GM13977 (cell line): ENCODE results near the gene MYBPC1.
"Not testable (repeated sequence)": the region's sequence is repeated elsewhere in the genome, so short reads cannot be mapped to it uniquely, and the experiment has no call there.

Experiments used
- DNase-seq: peaks from one replicate; pipeline ENCODE4 v3.0.0; 2012; ENCODE audit warnings: low spot score
- in situ Hi-C: fragments of 300-500 bp; cut with MboI; formaldehyde crosslinking; loops from one replicate; pipeline ENCODE4 v1.12.0; 2022; ENCODE audit warnings: low sequenced_read_pairs, low pct_unique_long_range_greater_than_20kb, mixed read lengths, inconsistent platforms; ENCODE audit not compliant: unreplicated experiment
- TF ChIP-seq, protein P1 (sequence below): IDR thresholded peaks from 2 replicates; pipeline ENCODE4 v1.5.1; 2012; ENCODE audit warnings: mild to moderate bottlenecking, control low read depth; ENCODE audit not compliant: insufficient read depth; ENCODE audit errors: extremely low read depth, missing control alignments

Gene MYBPC1

DNA sequence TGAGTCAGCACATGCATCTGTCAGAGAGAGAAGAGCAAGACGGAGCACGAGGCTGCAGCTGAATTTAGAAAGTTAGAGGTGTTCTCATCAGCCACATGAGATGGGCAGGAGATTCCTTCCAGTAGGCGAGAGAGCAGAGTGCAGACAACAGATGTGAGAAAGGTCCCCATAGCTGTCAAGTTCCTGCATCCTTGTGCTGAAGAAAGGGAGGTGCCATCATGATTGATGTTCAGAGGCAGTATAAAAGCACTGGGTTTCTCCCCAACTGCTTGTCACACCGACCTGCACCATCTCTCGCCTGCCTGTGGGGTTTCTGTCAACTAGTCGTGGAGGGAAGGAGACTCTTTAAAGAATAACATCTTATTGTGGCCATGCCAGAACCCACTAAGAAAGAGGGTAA lies at the start of gene MYBPC1:
TSS of gene MYBPC1 (plus strand) at position 272 of the 400 bp plus-strand sequence. CDS start at position 372, 100 bp downstream.
- TF ChIP-seq, protein P1, sequence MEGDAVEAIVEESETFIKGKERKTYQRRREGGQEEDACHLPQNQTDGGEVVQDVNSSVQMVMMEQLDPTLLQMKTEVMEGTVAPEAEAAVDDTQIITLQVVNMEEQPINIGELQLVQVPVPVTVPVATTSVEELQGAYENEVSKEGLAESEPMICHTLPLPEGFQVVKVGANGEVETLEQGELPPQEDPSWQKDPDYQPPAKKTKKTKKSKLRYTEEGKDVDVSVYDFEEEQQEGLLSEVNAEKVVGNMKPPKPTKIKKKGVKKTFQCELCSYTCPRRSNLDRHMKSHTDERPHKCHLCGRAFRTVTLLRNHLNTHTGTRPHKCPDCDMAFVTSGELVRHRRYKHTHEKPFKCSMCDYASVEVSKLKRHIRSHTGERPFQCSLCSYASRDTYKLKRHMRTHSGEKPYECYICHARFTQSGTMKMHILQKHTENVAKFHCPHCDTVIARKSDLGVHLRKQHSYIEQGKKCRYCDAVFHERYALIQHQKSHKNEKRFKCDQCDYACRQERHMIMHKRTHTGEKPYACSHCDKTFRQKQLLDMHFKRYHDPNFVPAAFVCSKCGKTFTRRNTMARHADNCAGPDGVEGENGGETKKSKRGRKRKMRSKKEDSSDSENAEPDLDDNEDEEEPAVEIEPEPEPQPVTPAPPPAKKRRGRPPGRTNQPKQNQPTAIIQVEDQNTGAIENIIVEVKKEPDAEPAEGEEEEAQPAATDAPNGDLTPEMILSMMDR, result no peak
- in situ Hi-C loops, result no loop called here
- DNase-seq, result no peak

DNA sequence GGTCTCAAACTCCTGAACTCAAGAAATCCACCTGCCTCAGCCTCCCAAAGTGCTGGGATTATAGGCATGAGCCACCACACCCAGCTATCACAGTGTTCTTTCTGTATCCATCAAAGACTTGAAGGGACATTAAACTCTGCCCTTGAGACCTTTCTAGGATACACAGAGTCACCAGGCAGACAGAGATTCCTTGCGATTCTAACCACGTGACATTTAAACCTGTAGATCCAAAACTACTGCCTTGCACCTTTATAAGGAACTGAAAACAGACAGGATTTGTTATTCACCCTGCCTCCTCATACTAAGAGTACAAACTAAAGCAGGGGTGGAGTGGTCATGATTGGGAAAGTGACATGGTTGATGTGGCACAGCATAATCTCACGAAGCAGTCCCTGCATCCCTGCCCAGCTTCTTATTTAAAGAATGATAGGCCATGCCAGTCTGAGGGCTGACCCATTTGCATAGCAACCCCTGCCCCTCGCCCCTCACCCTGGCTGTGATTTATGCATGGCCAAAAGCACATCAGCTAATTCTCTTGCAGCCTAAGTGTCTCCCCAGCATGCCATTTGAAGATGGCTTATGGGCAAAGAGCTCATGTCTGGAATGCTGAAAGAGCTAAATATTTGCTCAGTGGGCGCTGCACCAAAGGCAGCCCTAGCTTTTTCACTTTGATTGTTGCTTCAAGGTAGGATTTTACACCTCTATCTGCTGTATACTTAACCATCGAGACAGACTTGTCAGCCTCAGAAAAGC lies 43.2 kb upstream of the MYBPC1 start:
- no peak for DNase-seq
- TF ChIP-seq, protein P1, result no peak
- in situ Hi-C loops, result no loop called here

GRCh38 chr12:101552277-101552676 lies 42.5 kb upstream of the MYBPC1 start:
- TF ChIP-seq, protein P1, result no peak
- in situ Hi-C loops, result no loop called here
- DNase-seq, result no peak

DNA sequence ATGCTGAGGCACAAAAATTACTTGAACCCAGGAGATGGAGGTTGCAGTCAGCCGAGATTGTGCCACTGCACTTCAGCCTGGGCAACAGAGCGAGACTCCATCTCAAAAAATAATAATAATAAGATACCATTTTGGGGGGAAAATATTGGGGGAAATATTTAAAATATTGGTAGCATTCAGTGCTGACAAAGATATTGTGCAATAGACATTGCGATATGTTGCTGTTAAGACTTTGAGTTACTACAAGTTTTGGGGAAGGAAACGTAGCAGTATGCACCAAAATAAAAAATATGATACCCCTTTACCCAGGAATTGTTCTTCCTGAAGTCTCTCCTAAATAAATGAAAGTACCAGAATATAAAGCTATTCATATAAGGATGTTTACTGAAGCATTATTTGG lies 37.7 kb upstream of the MYBPC1 start:
- DNase-seq, result no peak

DNA sequence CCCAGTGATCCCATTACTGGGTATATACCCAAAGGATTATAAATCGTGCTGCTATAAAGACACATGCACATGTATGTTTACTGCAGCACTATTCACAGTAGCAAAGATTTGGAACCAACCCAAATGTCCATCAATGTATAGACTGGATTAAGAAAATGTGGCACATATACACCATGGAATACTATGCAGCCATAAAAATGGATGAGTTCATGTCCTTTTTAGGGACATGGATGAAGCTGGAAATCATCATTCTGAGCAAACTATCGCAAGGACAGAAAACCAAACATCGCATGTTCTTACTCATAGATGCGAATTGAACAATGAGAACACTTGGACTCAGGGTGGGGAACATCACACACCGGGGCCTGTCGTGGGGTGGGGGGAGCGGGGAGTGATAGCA lies 36.0 kb upstream of the MYBPC1 start:
- in situ Hi-C loops, DNase-seq: not testable (repeated sequence)

More for the DNA sequence above, 37.7 kb upstream of the MYBPC1 start:
- in situ Hi-C loops, result no loop called here
- TF ChIP-seq, protein P1, result no peak

DNA sequence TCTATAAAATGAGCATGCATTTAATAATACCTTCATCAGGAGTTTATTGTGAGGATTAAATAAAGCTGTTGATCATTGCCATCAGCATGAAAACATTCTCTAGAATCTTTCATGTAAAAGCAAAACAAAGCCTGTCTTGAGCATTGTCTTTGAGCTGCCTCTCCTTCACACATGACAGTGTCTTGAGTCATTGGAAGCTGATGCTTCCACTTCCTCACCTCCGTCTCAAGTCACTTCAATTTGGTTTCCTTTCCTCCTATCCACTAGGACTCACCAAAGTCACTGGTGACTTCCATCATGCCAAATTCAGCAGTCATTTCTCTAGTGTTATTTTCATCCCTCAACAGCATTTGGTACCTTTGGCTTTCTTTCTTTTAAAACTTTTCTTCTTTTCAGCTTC lies 31.6 kb upstream of the MYBPC1 start:
- in situ Hi-C loops, result no loop called here
- DNase-seq, result no peak
- TF ChIP-seq, protein P1, result no peak

DNA sequence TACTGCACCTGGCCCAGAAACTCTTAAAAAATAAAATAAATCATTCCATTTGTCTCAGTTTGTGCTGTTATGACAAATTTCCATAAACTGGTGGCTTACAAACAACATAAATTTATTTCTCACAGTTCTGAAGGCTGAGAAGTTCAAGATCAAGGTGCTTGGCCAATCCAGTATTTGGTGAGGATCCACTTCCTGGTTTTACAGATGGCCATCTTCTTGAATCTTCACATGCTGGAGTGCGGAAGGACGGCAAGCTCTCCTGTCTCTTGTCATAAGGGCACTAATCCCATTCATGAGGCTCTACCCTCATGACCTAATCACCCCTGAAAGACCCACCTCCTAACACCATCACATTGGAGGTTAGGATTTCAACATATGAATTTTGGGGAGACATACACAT lies 29.9 kb upstream of the MYBPC1 start:
- TF ChIP-seq, protein P1, result no peak
- in situ Hi-C loops, result no loop called here
- no peak for DNase-seq
